HG02678 (cell line): ENCODE data around the gene NDUFA13.

Experiments used
- ATAC-seq: cut with Tn5 transposase; IDR thresholded peaks from one replicate; pipeline ENCODE4 v1.9.1; 2021; ENCODE audit warnings: mild to moderate bottlenecking, moderate library complexity; ENCODE audit not compliant: unreplicated experiment

NDUFA13 gene

DNA sequence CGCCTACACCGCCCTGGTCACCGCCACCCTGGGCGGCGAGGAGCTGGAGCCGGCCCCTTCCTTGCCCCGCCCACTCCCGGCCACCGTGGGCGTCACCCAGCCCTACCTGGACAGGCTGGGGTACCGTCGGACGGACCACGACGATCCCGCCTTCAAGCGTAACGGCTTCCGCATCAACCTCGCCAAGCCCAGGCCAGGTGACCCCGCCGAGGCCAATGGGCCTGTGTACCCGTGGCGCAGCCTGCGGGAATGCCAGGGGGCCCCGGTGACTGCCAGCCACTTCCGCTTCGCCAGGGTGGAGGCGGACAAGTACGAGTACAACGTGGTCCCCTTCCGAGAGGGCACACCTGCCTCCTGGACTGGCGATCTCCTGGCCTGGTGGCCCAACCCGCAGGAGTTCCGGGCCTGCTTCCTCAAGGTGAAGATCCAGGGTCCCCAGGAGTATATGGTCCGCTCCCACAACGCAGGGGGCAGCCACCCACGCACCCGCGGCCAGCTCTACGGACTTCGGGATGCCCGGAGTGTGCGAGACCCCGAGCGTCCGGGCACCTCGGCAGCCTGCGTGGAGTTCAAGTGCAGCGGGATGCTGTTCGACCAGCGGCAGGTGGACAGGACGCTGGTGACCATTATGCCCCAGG lies 29.0 kb downstream of the NDUFA13 start:
- ATAC-seq, result no peak

DNA sequence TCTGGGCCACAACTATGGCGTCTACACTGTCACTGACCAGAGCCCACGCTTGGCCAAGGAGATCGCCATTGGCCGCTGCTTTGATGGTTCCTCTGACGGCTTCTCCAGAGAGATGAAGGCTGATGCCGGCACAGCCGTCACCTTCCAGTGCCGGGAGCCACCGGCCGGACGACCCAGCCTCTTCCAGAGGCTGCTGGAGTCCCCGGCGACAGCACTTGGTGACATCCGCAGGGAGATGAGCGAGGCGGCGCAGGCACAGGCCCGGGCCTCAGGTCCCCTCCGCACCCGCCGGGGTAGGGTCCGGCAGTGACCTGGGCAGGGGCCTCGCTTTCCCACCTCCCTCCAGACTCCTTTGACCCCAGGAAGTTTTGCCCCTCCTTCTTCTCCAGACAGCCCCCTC lies 29.7 kb downstream of the NDUFA13 start:
- no peak for ATAC-seq

DNA sequence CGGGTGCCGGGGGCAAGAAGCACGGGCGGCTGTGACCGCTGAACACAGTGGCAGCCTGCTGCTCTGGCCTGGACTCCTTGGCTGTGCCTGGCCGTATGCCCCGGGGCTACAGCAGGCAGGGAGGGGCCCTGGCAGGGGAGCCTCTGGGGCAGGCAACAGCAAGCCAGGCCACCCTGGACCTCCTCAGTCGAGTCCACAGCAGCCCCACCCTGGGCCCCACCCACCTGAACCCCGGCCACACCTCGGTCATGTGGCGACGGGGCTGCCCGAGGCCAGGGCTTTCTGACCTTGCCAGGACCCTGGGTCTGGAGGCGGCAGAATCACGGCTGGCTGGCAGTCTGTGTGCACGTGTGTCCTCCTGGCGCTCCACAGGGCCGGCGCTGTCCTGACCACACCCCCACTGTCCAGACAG lies 30.7 kb downstream of the NDUFA13 start:
- ATAC-seq, result no peak

DNA sequence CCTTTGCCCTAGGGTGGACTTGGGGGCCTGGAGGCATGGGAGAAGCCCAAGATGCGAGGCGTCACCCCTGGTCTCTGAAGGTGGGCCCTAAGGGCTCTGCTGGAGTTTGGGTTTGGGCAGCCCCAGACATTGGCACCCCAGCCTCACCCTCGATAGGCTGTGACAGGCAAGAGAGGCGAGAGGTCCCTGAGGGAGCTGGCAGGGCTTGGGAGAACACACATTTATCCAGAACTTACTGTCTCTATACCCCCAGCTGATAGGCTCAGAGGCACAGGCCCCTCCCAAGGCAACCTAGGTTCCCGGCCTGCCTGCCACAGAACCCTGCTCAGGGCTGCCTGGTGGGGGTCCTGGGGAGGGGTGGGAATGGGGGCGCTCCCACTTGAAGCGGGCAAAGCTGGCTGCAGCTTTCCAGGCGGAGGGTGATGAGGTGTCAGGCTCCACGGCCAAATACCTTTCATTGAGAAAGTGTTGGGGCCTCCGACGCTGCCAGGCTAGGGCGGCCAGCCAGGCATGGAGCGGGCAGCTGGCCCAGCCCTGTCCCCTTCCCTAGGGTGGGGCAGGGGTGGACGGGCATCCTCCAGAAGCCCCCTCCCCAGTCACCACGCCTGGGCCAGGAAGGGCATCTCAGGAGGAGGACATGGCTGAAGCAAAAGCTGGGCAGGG lies 31.8 kb downstream of the NDUFA13 start:
- ATAC-seq, result no peak

DNA sequence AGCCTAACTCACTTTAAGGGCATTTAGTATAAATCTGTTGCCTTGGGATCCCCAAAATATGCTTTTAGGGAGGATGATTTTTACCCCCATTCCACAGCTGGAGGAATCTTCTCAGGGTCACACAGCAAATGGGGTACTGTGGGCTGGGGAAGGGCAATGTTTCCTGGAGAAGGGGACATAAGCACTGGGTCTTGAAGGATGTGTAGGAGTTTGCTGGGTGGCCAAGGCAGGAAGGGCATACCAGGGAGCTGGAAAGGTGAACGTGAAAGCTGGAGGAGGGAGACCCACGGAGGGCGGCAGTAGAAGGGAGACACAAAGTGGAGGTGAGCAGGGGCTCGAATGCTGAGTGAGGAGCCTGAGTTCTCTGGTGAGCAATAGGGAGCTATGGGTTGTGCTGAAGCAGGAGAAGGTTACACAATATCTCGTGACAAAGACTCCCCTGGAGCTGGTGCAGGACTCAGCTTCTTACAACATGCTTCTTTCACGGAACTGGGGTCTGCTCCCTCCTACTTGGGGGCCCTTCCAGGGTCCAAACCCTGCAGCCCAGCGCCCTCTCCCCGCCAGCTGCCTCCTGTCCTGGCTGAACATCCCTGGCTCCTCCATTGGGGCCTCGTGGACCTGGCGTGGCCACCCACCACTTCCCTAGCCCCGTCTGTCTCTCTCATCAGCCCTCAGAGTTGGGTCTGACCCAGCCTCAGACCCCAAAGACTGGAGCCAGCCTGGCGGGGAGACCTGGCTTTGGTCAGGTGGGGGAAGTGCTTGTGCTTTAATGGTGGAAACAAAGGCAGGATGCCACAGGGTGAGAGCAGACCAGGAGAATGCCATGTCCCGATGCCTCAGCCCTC lies 33.1 kb downstream of the NDUFA13 start:
- ATAC-seq, result no peak

DNA sequence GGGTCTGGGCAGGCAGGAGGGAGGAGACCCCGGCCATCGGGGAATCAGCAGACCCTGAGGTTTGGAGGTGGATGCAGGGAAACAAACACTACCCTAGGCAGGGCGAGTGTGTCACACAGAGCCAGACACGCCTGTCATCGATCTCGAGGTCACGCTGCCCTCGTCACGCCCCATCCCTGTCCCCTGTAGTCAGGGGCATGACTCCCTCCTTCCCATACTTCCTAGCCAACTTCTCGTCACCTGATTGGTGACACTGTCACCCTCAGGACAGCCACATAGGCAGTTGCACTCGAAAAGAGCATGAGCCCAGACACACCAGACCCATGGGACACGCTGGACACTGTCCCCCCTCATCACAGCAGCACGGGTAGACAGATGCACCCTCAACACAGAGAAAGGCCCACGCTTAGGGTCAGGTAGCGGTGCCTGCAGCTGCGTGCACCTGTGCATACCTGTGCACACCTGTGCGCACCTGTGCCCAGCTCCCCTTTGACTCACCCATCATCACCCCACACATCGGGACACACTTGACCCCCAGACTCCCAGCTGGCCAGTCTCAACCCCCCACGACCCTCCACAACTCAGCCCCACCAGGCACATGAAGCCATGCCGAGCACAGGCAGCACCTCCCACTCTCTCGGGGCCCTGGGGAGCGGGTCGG lies 33.9 kb downstream of the NDUFA13 start:
- ATAC-seq, result no peak

DNA sequence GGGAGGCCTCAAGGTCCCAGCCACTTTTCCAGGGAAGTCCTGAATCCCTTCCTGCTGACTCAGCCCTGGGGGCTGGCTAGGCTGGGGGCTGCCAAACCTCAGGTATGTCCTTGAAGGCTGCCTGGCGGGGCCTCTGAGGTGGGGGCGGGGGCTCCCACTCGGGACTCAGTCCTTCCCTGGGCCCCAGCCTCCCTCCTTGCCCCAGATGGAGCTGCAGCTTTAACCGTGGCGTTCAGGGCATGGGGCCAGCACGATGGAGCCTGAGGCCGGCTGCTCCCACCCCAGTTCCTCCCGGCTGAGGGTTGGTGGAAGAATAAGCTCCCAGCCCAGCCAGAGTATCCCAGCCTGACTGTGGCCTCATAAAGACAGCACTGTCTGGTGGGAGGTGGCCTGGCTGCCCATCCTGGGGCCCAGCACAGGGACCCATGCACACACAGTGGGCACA lies 34.5 kb downstream of the NDUFA13 start:
- no peak for ATAC-seq

DNA sequence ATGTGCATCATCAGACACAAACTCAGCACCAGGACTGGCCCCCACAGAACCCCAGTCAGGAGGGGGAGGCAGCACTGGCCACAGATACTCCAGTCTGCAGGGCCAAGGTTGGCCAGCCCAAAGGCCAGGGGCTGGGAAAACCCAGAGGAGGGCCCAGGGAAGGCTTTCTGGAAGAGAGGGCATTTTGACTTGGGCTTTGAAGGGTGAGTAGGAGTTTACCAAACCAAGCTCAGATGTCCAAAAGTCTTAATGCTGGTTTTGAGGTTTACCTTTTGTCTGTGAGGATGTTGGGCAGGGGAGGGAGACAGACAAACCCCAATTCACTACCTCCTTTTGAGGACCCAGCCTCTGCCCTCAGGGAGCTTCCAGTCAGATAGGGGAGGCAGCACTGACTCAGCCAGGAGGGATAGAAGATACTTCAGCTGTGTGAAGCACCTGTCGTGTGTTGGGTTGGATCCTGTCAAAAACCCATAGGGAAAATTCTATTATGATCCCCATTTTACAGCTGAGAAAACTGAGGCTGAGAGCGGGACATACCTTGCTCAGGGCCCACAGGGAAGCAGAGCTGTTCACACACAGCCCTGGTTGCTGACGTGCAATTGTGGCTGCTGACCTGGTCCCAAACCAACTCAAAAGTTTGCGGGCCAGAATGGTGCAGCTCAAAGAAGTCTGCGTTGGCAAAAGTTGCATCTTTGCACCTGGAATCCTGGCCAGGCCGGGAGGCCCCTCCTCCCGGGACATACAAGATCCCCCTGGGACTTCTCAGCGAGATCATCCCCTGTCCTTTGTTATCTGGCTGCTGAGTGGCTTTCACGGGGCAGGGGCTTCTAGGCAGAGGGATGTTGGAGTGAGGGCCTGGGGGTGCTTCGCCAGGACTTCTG lies 35.2 kb downstream of the NDUFA13 start:
- ATAC-seq, result no peak

DNA sequence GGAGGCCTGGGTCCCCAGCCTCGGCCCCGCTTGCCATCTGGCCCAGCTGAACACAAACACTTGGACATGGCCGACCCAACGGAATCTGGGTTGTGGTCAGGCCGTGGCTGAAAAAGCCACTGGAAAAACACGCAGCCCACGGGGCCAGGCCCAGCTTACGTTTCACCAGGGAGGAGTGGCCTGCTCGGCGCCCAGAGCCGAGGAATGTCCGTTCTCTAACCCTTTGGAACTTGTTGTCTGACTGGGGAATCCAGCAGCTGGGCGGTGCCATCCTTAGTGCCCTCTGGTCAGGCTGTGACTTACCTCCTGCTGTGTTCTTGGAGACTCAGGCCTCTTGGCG lies 35.8 kb downstream of the NDUFA13 start:
- no peak for ATAC-seq

DNA sequence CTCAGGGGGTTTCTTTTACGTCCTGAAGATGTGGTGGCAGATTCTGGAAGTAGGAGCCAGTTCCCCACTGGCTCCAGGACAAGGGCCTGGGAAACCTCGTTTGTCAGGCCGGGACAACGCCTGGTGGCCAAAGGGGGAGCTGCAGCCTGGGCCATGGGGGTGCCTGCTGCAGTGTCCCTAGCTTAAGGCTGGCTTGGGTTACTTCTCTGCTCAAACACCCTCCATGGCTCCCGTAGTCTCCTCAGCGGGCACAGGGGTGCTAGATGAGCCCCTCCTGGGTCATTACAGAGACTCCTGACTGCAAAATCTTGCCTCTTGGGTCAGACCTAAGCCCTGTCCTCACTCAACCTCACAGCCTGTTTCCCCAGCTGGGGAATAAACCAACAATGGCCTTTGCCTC lies 36.8 kb downstream of the NDUFA13 start:
- no peak for ATAC-seq

DNA sequence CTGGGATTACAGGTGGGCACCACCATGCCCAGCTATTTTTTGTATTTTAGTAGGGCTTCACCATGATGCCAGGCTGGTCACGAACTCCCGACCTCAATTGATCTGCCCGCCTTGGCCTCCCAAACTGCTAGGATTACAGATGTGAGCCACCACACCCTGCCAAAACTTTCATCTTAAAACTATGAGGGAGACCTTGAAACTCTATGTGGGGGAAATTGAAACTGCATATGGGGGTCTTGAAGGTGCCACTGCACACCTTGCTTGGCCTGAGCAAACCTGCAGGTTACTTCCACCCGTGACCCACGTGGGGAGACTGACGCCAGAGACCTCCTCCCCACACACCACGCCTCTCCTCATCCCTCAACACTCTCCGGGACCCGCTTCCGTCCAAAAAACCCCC lies 37.6 kb downstream of the NDUFA13 start:
- ATAC-seq, result no peak

DNA sequence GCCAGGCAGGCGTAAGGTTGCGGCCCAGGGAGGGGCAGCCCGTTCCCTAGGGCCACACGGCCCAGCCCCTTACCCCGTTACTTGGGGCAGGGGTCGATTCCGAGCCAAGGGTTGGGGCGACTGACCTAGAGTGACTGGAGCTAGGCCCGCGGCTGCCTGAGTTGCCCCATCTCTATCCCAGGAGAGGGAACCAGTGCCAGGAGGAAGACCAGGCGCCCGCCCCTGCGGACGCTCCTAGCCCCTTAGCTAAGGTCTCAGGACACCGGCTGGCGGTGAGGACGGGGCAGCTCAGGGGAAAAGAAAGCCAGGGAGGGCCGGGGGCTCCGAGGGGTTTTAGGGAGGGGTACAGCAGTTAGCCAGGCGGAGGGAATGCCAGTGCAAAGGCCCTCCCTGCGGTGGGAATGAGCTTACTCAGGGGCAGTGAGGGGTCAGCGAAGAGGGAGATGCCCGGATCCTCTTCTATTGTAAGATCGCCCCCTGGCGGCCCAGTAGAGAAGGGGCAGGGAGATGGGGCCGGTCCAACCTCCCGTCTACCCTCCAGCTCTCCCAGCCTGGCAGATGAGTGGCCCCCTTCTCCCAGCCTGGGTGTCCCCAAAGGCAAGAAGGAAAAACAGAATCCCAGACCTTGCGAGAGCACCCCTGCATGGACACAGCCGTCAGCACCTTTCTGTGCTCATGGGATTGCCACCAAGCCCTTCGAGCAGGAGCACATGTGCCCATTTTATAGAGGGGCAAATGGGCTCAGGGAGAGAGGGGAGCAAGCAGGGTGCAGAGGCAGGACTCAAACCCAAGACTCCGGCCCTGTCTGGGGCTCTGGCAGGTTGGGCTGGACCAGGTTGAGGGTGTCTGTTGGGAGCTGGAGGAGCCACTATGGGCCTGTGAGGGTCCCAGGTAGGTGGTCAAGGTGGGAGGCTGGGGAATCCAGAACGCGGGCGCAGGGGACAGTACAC lies 38.3 kb downstream of the NDUFA13 start:
- no peak for ATAC-seq

DNA sequence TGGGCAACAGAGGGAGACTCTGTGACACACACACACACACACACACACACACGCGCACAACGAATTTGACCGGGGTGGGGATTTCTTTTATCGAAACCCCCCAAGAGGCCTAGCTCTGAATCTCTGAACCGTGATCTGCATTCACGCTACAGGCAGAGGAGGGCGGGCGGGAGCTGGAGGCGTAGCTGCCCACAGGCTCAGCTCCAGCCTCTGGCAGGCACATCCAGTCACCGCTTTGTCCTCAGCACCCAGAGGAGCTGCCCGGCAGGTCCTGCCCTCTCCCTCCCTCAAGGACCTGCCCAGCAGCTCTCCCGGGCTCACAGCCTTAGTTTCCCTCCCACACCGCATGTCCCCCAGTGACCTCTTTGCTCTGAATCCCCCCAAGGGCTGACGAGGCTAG lies 42.0 kb downstream of the NDUFA13 start:
- no peak for ATAC-seq

DNA sequence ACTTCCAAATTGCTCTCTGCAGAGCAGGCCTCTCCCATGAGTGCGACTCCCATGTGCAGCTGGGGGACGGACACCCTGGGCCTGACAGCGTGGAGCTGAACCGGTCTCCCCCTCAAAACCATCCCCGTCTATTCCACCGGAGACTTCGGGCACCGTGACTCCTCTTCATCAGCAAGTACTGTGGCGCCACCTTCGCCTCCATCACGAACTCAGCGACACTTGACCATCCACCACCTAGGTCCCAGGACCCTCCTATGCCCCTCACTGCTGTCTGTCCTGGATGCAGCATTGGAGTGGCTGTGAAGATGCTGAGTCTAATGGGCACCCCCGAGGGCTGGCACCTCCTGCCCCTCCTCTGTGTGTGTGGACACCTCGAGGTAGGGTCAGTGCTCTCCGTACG lies 42.6 kb downstream of the NDUFA13 start:
- no peak for ATAC-seq

DNA sequence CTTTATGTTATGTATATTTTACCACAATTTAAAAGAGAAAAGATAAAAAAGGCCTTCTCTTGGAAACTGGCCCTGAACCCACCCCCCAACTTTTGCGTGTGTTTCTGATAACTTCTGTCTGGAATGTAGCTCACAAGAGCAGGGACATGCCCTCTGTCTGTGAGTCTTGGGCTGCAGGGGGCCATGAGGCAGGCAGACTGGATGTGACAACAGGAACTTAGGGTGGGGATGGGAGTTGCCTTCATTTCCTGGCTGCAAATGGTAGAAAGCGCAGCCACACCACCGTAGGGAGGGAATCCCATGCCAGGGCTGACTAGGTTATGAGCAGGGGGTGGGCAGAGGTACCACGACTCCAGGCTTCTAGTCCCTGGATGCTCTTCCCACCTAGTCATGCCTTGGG lies 43.9 kb downstream of the NDUFA13 start:
- no peak for ATAC-seq

DNA sequence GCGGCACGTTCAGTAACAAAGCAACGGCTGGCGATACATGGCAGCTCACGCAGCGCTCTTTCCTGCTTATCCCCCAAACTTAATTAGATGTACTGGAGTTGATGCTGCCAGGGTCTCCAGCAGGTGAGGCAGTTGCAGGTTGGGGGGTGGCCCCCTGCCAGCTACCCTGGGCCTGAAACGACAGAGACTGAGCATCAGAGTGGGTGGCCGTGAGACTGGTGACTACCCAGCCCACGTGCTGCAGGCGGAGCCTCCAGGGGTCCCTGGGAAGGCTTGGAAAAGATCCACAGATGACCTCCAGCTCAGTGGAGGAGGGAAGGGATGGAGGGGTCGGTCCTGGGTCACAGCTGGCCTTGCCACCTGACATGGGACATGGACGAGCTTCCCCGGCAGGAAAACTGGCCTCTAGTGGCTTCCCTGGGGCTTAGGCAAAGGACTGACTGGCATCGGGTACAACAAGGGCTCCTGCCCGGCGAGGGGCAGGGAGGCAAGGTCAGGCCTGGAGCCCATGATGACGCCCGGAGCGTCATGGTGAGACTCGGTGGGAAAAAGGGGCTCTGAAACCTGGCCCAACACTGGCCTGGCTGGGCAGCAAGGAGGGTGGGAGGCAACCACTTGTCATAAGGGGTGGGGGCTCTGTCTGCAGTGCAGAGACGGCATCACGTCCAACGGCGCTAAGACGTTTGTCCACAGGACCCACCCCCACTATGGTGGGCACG lies 46.1 kb downstream of the NDUFA13 start:
- ATAC-seq, result no peak

DNA sequence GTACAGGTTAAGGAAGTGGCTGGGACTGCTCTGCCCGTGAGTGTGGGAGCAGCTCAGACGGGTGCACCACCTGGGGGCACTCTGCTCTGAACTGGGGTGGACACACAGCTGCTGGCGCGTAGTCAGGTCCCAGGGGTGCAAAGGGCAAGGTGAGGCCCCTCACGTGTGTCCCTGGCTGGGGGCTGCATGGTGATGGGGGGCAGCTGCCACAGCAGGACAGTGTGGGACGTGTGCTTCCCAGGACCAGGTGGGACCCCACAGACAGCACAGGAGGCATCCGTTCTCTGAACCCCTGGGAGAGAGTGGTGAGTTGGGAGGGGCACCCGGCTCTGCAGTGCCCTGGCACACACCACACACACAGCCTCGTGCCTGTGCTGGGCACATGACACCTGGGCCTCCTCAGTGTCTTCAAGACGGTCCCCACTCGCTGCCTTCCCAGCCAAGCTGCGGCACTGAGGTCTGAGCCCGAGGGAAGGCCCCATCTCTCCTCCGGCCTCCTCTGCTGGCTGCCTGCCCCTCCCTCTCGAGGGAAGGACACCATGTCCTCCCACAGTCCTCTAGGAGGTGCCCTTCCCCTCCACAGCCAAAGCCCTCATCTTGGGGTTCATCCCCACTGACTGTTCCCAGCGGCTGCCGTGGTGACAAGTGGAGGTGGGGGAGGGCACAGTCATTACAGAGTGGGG lies 46.8 kb downstream of the NDUFA13 start:
- no peak for ATAC-seq

DNA sequence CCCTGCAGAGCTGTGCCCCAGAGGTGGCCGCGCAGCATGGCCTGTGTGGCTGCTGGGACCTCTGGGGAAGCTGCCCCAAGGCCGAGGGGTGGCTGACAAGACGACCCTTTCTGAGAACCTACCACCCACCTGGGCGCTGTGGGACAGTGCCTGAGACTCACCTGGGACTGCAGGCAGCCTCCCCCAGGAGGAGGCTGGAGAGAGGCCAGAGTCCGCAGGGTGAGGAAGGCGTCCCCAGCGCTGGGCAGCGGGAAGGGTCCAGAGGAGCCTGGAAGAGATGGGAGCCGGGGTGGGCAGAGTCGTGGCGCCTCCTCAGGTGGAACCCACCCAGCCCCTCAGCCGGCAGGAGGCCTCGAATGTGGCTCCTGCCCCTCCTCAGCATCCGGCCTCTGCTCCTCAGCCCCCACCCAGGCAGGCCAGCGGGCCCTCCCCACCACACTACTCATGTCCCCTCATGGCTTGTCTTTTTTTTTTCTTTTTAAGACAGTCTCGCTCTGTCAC lies 47.4 kb downstream of the NDUFA13 start:
- ATAC-seq, result no peak
